ENCODE data around the gene GNAZ. TPM values are rescaled to one million over a fixed set of nuclear protein-coding genes. Genes with fewer than 3 reads are reported as not detected.

The GNAZ gene
- total and polyA plus RNA-seq, 8 donors = 4.3 to 18.8 (median 9.4) TPM

GRCh38 chr22:23143119-23143518, 72.8 kb downstream of the GNAZ start:
- Histone ChIP-seq H3K27ac (peak overlapping the region in 1 of 5 donors; percentile 79), H3K4me1 (peaks cover 36 to 66% (median 55%) of the 10 kb centered on the region in 4 donors), H3K36me3 (no peaks in the 10 kb centered on the region), H3K9me3 (no peaks in the 10 kb centered on the region), H3K4me3 (no peak overlapping the region), H3K27me3 (no peaks in the 10 kb centered on the region)
- intact Hi-C loops (cut with DNase I; ENCODE audit: low total_unique reads) = no loop called here
- 94 to 100% (median 98%) methylated on average over 1 of the region's 1 CpG for WGBS, 5 donors
- DNase-seq = no peak
- TF ChIP-seq POLR2AphosphoS5 (IDR thresholded peaks at IDR 0.05) (no peak), CTCF (IDR thresholded peaks at IDR 0.05) (no peak), POLR2A (IDR thresholded peaks at IDR 0.05) (no peak), EP300 (IDR thresholded peaks at IDR 0.05) (no peak)

GRCh38 chr22:23144432-23144831, 74.1 kb downstream of the GNAZ start:
- no peak for DNase-seq
- Histone ChIP-seq H3K27ac (peak overlapping the region in 4 of 5 donors; percentile 25 to 84 (median 75)), H3K9me3 (no peaks in the 10 kb centered on the region), H3K4me1 (peaks cover 36 to 66% (median 60%) of the 10 kb centered on the region in 4 donors), H3K27me3 (no peaks in the 10 kb centered on the region), H3K4me3 (peak overlapping the region; percentile 46 to 53 (median 48)), H3K36me3 (peaks cover 0 to 2% (median 0%) of the 10 kb centered on the region in 4 donors)
- intact Hi-C loops (cut with DNase I; ENCODE audit: low total_unique reads) = no loop called here
- TF ChIP-seq POLR2A (IDR thresholded peaks at IDR 0.05) = no peak
- no peak for TF ChIP-seq POLR2AphosphoS5 (IDR thresholded peaks at IDR 0.05)
- TF ChIP-seq CTCF (IDR thresholded peaks at IDR 0.05) = no peak
- TF ChIP-seq EP300 (IDR thresholded peaks at IDR 0.05) = no peak
- WGBS, 5 donors = 65 to 85% (median 76%) methylated on average over 4 of the region's 4 CpGs

GRCh38 chr22:23144932-23145877, 74.9 kb downstream of the GNAZ start, which contains the start of gene RAB36:
RAB36 (plus strand) TSS chr22:23145477; CDS start chr22:23146617, 1,140 bp downstream.
- peak; percentile 96 to 99 for DNase-seq
- H3K4me3 ChIP-seq = peak within 1 kb of the TSS; percentile 46 to 53 (median 48)
- WGBS, 5 donors = 6 to 16% (median 9%) methylated on average over 22 to 62 of the region's 62 CpGs
- H3K27ac ChIP-seq = peak within 1 kb of the TSS; percentile 14 to 84 (median 72)
- TF ChIP-seq CTCF (IDR thresholded peaks at IDR 0.05) (no peak), POLR2AphosphoS5 (IDR thresholded peaks at IDR 0.05) (peak in 1 of 3 donors; percentile 48)
- peaks cover 36 to 66% (median 60%) of the 10 kb centered on the region in 4 donors for H3K4me1 ChIP-seq
- H3K36me3 ChIP-seq = peaks cover 0 to 9% (median 3%) of the 10 kb centered on the region in 4 donors
- no peaks in the 10 kb centered on the region for H3K27me3 ChIP-seq
- intact Hi-C loops (cut with DNase I; ENCODE audit: low total_unique reads) = no loop called here
- no peaks in the 10 kb centered on the region for H3K9me3 ChIP-seq

- WGBS, 5 donors = 67 to 85% (median 73%) methylated on average over 2 of the region's 2 CpGs
- DNase-seq = no peak
Observed at GRCh38 chr22:23145878-23146470, 75.7 kb downstream of the GNAZ start.

More at GRCh38 chr22:23145878-23146470, 75.7 kb downstream of the GNAZ start:
- TF ChIP-seq POLR2A (IDR thresholded peaks at IDR 0.05) = no peak
- TF ChIP-seq CTCF (IDR thresholded peaks at IDR 0.05) = no peak
- TF ChIP-seq POLR2AphosphoS5 (IDR thresholded peaks at IDR 0.05) = no peak
- TF ChIP-seq EP300 (IDR thresholded peaks at IDR 0.05) = no peak
- Histone ChIP-seq H3K9me3 (no peaks in the 10 kb centered on the region), H3K4me1 (peaks cover 36 to 66% (median 60%) of the 10 kb centered on the region in 4 donors), H3K4me3 (peak overlapping the region; percentile 46 to 53 (median 48)), H3K36me3 (peaks cover 0 to 15% (median 6%) of the 10 kb centered on the region in 4 donors), H3K27me3 (no peaks in the 10 kb centered on the region), H3K27ac (peak overlapping the region; percentile 14 to 84 (median 72))
- intact Hi-C loops (cut with DNase I; ENCODE audit: low total_unique reads) = no loop called here

Measured in stomach (tissue), 9 donors.